T follicular helper cell (primary cell): ENCODE data around the gene MLLT10.

Experiments
- DNase-seq: peaks from one replicate; pipeline ENCODE4 v3.0.0-alpha.2; 2020; ENCODE audit warnings: low read depth

The MLLT10 gene

DNA sequence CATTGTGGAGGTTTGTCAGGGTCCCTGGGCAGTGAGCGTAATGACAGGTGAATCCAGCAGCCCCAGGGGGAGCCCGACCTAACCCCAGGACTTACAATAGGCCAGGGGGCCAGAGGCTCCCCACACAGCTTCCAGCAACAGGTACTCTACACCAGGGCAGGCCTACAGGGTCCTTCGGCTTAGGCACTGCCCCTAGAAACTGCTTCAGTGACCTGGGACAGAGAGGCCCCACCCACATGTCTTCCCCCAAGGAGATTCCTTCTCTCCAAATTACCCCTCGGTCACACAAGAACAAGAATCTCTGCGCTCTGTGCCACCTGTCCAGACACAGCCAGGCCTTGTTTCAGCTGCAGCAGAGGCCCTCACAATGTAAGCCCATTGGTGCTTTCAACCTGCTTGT, 32.9 kb upstream of the MLLT10 start:
- no peak for DNase-seq

- DNase-seq = no peak
Observed at GRCh38 chr10:21501731-21502347, 32.2 kb upstream of the MLLT10 start.

DNA sequence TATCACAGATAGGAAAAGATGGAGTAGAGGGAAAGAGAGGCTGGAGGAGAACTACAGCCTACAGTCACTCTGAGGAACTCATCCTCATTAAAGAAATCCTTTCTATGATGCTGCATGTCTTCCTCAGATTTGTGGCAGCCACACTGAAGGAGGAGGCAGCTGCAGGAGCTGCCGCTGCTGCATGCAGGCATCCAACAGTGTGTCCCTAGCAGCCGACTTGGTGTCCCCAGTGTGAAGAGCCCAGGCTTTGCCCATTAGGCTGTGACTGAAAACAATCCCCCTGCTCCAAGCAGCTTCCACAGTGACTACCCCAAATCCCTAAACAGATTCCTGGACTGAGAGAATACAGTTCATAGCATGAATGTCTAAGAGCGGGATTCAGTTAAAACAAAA, 31.7 kb upstream of the MLLT10 start:
- DNase-seq = no peak

DNA sequence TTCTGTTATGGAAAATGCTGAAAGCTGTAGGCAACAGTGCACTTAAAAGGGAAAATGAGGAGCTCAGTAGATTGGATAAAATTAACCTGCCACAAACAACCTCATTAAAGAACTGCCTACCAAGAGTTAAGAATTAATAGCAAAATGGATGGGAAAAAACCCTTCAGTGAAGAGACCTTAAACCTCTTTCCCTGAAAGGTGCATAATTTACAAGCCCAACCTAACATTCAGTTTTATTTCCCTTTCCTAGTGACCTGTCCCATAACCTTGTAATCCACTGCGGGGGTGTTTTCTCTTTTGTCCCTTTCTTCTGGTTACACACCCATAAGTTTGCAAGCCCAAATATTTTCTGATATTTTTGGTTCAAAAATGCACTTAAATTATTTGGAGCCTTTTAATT, 30.5 kb upstream of the MLLT10 start:
- no peak for DNase-seq

DNA sequence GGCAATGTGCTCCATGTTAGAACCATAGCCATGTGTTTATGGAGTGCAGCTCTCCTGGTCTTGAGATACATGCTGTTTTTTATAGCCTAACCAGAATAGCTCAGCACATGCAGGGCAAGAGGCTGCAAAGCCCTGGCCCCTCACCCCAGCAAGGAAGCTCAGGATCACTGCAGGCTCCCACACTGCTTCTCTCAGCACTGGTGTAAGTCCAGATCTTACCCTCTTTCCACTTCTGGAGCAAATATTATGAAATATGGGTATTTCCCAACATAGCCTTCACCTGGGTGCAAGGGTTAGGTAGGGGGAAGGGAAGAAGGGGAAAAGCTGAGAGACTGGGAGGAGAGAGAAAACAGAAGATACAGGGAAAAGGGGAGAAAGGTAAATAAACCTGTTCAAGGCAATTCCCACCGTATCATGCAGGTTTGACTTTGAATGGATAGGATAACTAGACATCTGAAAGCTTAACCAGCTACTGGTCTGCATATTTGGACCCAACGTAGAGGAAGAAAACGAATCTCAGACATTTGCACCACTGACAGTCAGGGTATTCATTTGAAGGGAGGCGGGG, 28.2 kb upstream of the MLLT10 start:
- DNase-seq = no peak

- DNase-seq = no peak
Observed at GRCh38 chr10:21506351-21506750, 27.7 kb upstream of the MLLT10 start.

DNA sequence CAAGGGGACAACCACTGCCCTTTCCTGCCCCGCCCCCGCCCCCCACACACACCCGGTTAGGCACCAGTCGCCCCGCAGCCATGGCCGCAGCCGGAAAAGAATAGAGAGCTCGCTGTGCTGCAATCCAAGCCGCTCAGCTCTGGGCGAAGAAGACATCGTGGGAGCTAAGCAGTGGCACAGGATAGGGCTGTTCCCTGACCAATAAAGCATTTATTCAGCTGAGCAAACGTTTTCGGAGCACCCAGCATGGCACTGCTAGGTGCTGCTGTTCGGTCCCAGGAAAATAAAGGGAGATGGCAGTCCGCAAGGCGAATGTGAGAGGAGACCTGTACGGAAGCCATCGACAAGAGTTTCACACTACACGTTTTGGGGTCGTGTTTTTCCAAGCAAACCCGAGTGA, 26.9 kb upstream of the MLLT10 start:
- no peak for DNase-seq

- DNase-seq = no peak
Observed at GRCh38 chr10:21508706-21509331, 25.2 kb upstream of the MLLT10 start.

GRCh38 chr10:21509341-21510240, 24.4 kb upstream of the MLLT10 start:
- no peak for DNase-seq

GRCh38 chr10:21510241-21511094, 23.6 kb upstream of the MLLT10 start:
- DNase-seq = no peak

DNA sequence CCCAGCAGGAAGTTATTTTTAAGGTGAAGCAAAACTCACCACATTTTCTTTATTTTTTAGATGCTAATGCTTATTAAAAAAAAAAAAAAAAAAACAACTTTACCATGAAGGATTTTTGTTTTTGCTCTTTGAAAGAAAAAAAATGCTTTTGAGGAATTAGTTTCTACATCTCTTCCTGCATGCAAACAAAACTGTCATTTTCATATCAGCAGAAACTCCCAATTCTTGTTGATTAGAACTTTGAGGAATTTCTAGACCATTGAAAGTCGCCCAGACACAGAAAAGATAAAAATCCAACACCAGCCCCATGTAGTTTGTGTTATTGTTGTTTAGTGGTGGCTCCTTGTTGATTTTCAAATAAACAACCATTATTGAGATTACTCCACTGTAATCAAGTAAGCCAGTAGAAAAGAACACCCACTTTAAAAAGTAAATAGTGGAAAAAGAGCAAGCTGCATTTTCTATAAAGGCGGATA, 22.9 kb upstream of the MLLT10 start:
- DNase-seq = no peak

DNA sequence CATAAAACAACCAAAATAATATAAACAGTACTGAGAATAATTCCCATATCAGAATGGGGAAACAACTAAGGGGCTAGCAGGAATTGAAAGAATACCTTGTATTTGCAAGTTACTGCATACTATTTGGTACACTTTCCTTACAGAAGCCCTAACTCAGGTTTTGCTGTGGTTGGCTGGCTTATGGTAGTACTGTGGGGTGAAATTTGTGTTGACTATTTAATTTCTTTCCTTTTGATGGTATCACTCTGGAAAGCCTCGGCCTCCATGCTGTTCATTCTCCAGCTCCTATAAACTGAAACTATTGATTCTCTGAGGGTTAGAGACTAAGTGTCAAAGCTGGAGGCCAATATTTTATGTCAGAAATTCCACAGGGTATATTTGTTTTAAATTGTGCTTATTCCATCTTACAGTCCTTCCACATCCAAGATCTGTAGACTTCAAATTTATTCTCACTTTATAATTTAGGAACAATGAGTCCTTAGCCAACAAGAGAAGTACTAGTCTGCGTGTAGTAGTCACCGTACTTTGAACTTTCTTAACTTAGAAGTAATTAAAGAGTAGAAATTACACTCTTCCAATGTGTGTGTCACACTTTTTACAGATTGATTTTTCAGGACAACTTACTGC, 22.0 kb upstream of the MLLT10 start:
- no peak for DNase-seq

DNA sequence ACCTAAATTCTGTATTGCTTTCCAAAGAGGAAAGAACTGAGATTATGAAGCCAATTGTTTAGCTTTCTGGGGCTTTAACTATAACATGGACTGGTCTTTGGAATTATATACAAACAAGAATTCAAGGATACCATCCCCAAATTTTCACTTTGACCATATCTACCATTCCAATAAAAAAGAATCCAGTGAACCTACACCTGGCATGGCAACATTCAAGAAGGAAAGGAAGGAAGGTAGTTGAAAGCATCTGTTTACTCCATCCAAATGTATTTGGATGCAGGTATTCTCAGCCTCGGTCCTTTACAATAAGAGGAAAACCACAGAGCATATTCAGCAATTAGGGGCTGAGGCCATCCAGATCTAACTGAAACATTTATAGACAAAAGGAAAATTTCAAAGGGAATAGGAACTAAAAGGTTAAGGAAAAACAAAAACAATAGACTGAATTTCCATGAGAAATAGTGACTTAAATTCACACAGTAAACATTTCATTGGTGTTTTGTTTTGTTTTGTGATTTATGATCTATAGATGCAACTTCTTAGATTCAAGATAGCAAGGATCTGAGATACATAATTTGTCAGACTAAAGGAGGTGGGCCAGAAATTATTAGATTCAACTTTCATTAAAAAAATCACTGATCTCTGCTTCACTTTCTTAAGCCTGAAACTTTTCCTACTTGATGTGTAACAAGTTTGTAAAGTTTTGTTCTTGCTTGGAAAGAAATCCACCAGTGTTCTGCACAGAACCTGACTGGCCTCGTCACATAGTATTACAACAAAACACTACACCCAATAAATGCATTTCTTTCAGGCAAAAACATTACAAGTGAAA, 21.2 kb upstream of the MLLT10 start:
- DNase-seq = no peak

DNA sequence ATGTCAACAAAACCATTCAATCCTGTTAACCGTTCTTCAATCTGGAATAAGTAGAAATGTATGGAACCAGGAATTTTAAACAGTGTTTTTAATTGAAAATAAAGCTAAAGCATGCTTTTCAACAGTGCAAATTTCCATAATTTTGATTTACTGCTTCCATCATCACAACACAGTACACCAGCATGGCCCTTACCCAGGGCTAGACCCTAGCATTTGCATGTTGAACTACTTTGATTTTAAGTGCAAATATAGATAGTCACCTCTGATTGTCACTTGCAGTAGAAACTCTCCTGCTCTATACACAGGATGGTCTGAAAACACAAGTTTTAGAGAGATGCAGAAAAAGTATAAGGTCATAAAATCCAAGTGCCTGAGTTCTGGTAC, 20.6 kb upstream of the MLLT10 start:
- no peak for DNase-seq

- no peak for DNase-seq
Observed at GRCh38 chr10:21514129-21514817, 19.8 kb upstream of the MLLT10 start.

DNA sequence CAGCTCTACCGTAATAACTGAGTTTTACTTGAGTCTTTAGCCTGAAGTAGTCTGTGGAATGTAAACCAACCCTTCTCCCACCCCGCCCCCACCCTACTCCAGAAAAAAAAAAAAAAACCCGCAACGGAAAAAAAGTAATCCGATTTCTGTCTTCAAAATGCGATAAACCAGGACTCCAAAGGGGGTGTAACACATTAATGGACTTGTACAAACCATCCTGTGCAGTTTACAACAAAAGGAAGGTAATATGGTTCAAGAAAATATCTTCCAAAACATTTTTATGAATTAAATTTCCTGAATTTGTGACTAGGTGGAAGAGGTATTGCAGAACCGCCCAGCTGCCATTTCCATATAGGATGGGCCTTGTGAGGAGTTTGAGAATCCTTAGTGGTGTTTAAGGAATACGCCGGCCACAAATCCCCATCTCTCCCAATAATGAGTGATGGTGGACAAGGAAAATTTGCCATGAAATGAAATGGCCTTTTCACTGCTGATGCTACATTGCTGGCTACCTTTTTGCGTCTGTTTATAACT, 19.1 kb upstream of the MLLT10 start:
- no peak for DNase-seq

- no peak for DNase-seq
Observed at GRCh38 chr10:21515361-21516241, 18.4 kb upstream of the MLLT10 start.
